Placental epithelial cell (primary cell): ENCODE measurements around the gene CCDC71. TPM values are rescaled to one million over a fixed set of nuclear protein-coding genes. Genes with fewer than 3 reads are reported as not detected.

ENCODE experiments used
- total RNA-seq: library from RNA; depleted of rRNA; stranded (reverse); fragments of >200 nt; gene quantifications from 2 replicates; pipeline ENCODE4 v1.2.3, GENCODE V29; 2012

The CCDC71 gene
- total RNA-seq: 30.0 and 33.8 TPM in 2 replicates

GRCh38 chr3:49165771-49166751 is at the start of gene CCDC71:
Gene CCDC71, minus strand, starts transcription at chr3:49166331. Its CDS starts 2,123 bp downstream, at chr3:49164208.

GRCh38 chr3:49171119-49171774 is 5.1 kb upstream of the CCDC71 start, which contains the start of gene KLHDC8B:
Gene KLHDC8B, plus strand, starts transcription at chr3:49171598. Its CDS starts 1,172 bp downstream, at chr3:49172770.

DNA sequence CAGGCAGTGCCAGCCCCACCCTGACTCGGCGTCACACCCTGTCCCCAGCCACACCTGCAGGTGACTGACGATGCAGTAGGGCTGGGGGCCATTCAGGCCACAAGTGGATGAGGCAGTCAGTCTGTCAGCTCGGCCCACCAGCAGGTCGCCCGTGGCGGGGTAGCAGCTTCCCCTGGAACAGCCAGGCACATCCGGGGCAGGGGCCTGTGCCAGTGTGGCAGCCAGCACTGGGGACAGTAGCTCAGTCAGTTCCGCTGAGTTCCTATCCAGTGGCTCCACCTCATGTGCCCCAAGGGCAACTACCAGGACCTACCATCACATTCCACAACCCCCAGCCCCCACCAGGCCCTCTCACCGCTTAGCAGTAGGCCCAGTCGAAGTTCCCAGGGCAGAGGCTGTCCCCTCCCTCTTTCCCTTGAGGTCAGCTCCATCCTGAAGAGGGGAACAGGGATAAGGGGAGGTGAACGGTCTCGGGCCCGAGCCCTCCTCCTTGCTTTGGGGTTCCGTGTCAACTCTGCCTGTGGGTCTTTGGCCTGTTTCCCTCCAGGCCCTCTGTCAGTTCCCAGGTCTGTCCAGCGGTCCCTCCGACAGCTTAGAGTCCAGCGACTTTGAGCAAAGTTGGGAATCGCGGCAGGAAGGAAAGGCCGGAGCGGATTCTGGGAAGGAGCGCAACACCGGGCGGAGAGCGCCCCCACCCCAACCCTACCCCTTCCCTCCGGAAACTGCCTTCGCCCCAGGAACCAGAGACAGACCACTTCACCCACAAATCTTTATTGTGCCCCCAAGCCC is 33.5 kb downstream of the CCDC71 start, which contains the start of gene LAMB2:
TSS of gene LAMB2 (minus strand) at position 614 of the 789 bp plus-strand sequence. CDS start at position 431, 183 bp downstream.

GRCh38 chr3:49120438-49121131 is 45.5 kb downstream of the CCDC71 start, which contains the start of gene USP19:
Gene USP19, minus strand, starts transcription at chr3:49120823. Its CDS starts 1,678 bp downstream, at chr3:49119145.

Other genes starting within 250 kb of the CCDC71 start
- 54.8 and 55.4 TPM in 2 replicates for gene ARIH2, start 247.5 kb downstream of the CCDC71 start, total RNA-seq
- 14.3 and 16.9 TPM in 2 replicates for gene P4HTM, start 176.1 kb downstream of the CCDC71 start, total RNA-seq
- gene WDR6, start 158.9 kb downstream of the CCDC71 start, total RNA-seq: 118 and 160 TPM in 2 replicates
- gene DALRD3, start 147.8 kb downstream of the CCDC71 start, total RNA-seq: 40.8 and 63.5 TPM in 2 replicates
- gene NDUFAF3, start 144.2 kb downstream of the CCDC71 start, total RNA-seq: 40.8 and 43.8 TPM in 2 replicates
- gene IMPDH2, start 136.9 kb downstream of the CCDC71 start, total RNA-seq: 357 and 479 TPM in 2 replicates
- gene QRICH1, start 72.3 kb downstream of the CCDC71 start, total RNA-seq: 135 and 173 TPM in 2 replicates
- gene QARS1, start 61.6 kb downstream of the CCDC71 start, total RNA-seq: 587 and 637 TPM in 2 replicates
- 42.0 and 42.8 TPM in 2 replicates for gene USP19, start 45.5 kb downstream of the CCDC71 start, total RNA-seq
- gene LAMB2, start 33.3 kb downstream of the CCDC71 start, total RNA-seq: 184 and 515 TPM in 2 replicates
- gene KLHDC8B, start 5.3 kb upstream of the CCDC71 start, total RNA-seq: 26.2 and 93.8 TPM in 2 replicates
- 1.3 and 4.7 TPM in 2 replicates for gene C3orf62, start 110.9 kb upstream of the CCDC71 start, total RNA-seq
- gene USP4, start 173.7 kb upstream of the CCDC71 start, total RNA-seq: 16.1 and 22.0 TPM in 2 replicates
- 85.2 and 99.2 TPM in 2 replicates for gene GPX1, start 192.0 kb upstream of the CCDC71 start, total RNA-seq
- 499 and 708 TPM in 2 replicates for gene RHOA, start 245.6 kb upstream of the CCDC71 start, total RNA-seq
- 15.5 and 18.5 TPM in 2 replicates for gene TCTA, start 246.1 kb upstream of the CCDC71 start, total RNA-seq